Measurements from ENCODE around the gene NOL4L. TPM values are rescaled to one million over a fixed set of nuclear protein-coding genes. Genes with fewer than 3 reads are reported as not detected.

The NOL4L gene
- total RNA-seq, 4 donors from 2014 or later, result 5.9 to 20.5 (median 6.9) TPM

- TF ChIP-seq CTCF (IDR thresholded peaks at IDR 0.05; ENCODE audit: low read depth), result no peak
Observed at GRCh38 chr20:32456869-32457478, 128.2 kb downstream of the NOL4L start.

- no peak for TF ChIP-seq CTCF (IDR thresholded peaks at IDR 0.05; ENCODE audit: low read depth)
Observed at GRCh38 chr20:32455901-32456701, 129.0 kb downstream of the NOL4L start.

- no peak for TF ChIP-seq CTCF (IDR thresholded peaks at IDR 0.05; ENCODE audit: low read depth)
Observed at GRCh38 chr20:32455171-32455900, 129.8 kb downstream of the NOL4L start.

GRCh38 chr20:32454164-32455145 is 130.7 kb downstream of the NOL4L start:
- TF ChIP-seq CTCF (IDR thresholded peaks at IDR 0.05; ENCODE audit: low read depth), result no peak

GRCh38 chr20:32453467-32454163 is 131.5 kb downstream of the NOL4L start:
- TF ChIP-seq CTCF (IDR thresholded peaks at IDR 0.05; ENCODE audit: low read depth), result no peak

GRCh38 chr20:32452776-32453466 is 132.2 kb downstream of the NOL4L start:
- TF ChIP-seq CTCF (IDR thresholded peaks at IDR 0.05; ENCODE audit: low read depth), result no peak
